ENCODE measurements around the gene STAG1.
"Not testable (repeated sequence)": the region's sequence is repeated elsewhere in the genome, so short reads cannot be mapped to it uniquely, and the experiment has no call there.

STAG1 gene

DNA sequence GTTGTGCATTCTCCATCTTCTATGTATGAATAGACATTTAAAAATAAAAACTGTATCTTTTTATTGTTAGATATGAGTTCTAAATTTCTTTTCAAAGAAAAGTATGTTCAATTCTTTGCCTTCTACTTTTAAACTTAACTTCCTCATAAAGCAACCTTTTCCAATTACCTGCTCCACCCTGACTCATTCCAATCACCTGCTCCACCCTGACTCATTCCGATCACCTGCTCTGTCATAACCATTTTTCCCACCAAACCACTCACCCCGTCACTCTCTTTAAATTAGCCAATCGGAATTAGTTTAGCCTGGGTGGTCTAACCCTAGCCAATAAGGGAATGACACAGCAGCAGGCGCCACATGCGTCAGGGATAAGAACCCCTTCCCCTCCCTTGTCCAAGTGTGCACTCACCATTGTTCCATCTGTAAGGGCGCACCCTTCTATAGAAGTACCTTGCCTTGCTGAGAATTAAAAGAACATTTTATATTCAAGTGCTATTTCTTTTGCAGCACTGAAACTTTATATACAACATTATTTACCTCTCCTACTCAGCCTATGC, 134.1 kb downstream of the STAG1 start:
- H2AFZ ChIP-seq (ENCODE audit: insufficient read depth, low read length, poor library complexity); H3K9ac ChIP-seq (ENCODE audit: low read length); DNase-seq; H3K4me2 ChIP-seq (ENCODE audit: low read length); H3K27ac ChIP-seq (ENCODE audit: low read depth, low read length); H3K14ac ChIP-seq (ENCODE audit: low read length); H3K18ac ChIP-seq (ENCODE audit: low read length); H3K4me3 ChIP-seq (ENCODE audit: low read depth, low read length); H3K4ac ChIP-seq (ENCODE audit: low read depth, low read length); H3K36me3 ChIP-seq (ENCODE audit: control insufficient read depth in 1 of 2, insufficient read depth in 2 of 2, low read length in 2 of 2); H3K9me3 ChIP-seq (ENCODE audit: insufficient read depth, low read depth, low read length); H2BK5ac ChIP-seq (ENCODE audit: low read depth, low read length, poor library complexity); H2BK12ac ChIP-seq (ENCODE audit: low read length); H4K91ac ChIP-seq (ENCODE audit: low read depth, low read length); H2AK5ac ChIP-seq (ENCODE audit: low read length); H3K4me1 ChIP-seq (ENCODE audit: control insufficient read depth in 1 of 2, insufficient read depth in 2 of 2, low read length in 2 of 2); H3K79me1 ChIP-seq (ENCODE audit: low read length); H3K27me3 ChIP-seq (ENCODE audit: insufficient read depth, low read length); H3K79me2 ChIP-seq (ENCODE audit: control insufficient read depth, insufficient read depth, low read length, poor library complexity); H2BK120ac ChIP-seq (ENCODE audit: insufficient read depth, low read length, poor library complexity); H4K8ac ChIP-seq (ENCODE audit: low read depth, low read length); H3K23ac ChIP-seq (ENCODE audit: low read length); H4K12ac ChIP-seq (ENCODE audit: low read depth, low read length): not testable (repeated sequence)
- no CpG with 5 or more reads among the region's 6 CpGs for WGBS (ENCODE audit: extremely low coverage, insufficient coverage, insufficient read length)

DNA sequence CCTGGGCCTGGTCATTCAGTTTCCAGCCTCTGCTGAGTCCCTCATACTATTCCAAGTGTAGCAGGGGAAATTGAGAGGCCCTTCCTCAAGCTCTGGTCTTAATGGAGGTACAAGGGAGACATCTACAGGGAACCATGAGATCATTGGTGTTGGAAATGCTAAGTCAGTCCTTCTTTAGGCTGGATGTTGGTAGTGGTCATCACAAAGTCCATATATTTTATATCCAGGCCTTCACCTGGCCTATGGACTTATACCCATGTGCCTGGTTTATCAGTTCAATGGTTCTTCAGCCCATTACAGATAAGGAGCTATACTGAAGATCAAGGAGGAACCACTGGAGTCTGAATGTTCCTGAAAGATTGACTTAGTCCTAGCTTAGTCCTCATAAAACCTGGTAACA, 135.0 kb downstream of the STAG1 start:
- no peak overlapping the region for H2AFZ ChIP-seq (ENCODE audit: insufficient read depth, low read length, poor library complexity)

DNA sequence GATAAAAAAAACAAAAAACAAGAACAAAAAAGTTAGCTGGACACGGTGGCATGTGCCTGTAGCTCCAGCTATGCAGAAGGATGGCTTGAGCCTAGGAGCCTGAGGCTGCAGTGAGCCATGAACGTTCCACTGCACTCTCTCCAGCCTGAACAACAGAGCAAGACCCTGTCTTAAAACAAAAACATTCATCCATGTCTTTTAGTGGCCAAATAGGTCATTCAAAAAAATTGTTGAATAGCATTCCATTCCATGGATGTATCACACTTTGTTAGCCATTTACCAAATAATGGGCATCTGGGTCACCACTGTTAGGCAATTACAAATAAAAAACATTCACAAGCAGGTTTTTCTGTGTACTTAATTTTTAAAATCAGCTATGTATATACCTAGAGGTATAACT, 139.7 kb downstream of the STAG1 start:
- Histone ChIP-seq H3K4me1 (ENCODE audit: control insufficient read depth in 1 of 2, insufficient read depth in 2 of 2, low read length in 2 of 2) (no peaks in the 10 kb centered on the region), H4K91ac (ENCODE audit: low read depth, low read length) (no peak overlapping the region), H3K27ac (ENCODE audit: low read depth, low read length) (no peak overlapping the region), H2AFZ (ENCODE audit: insufficient read depth, low read length, poor library complexity) (no peak overlapping the region), H3K9me3 (ENCODE audit: insufficient read depth, low read depth, low read length) (no peaks in the 10 kb centered on the region), H3K18ac (ENCODE audit: low read length) (no peak overlapping the region), H2BK120ac (ENCODE audit: insufficient read depth, low read length, poor library complexity) (no peak overlapping the region), H4K8ac (ENCODE audit: low read depth, low read length) (no peak overlapping the region), H3K79me1 (ENCODE audit: low read length) (no peaks in the 10 kb centered on the region), H3K23ac (ENCODE audit: low read length) (no peak overlapping the region), H2BK5ac (ENCODE audit: low read depth, low read length, poor library complexity) (no peak overlapping the region), H3K4ac (ENCODE audit: low read depth, low read length) (no peak overlapping the region), H3K4me2 (ENCODE audit: low read length) (no peak overlapping the region), H3K14ac (ENCODE audit: low read length) (no peak overlapping the region), H3K27me3 (ENCODE audit: insufficient read depth, low read length) (no peaks in the 10 kb centered on the region), H4K12ac (ENCODE audit: low read depth, low read length) (no peak overlapping the region), H2BK12ac (ENCODE audit: low read length) (no peak overlapping the region), H3K79me2 (ENCODE audit: control insufficient read depth, insufficient read depth, low read length, poor library complexity) (no peaks in the 10 kb centered on the region), H3K9ac (ENCODE audit: low read length) (no peak overlapping the region), H3K4me3 (ENCODE audit: low read depth, low read length) (no peak overlapping the region), H2AK5ac (ENCODE audit: low read length) (no peak overlapping the region), H3K36me3 (ENCODE audit: control insufficient read depth in 1 of 2, insufficient read depth in 2 of 2, low read length in 2 of 2) (peaks cover 0 to 2% of the 10 kb centered on the region in 2 experiments)
- DNase-seq: no peak
- no CpG with 5 or more reads among the region's 2 CpGs for WGBS (ENCODE audit: extremely low coverage, insufficient coverage, insufficient read length)

More for the DNA sequence above, 135.0 kb downstream of the STAG1 start:
- Histone ChIP-seq H3K14ac (ENCODE audit: low read length) (no peak overlapping the region), H3K23ac (ENCODE audit: low read length) (no peak overlapping the region), H3K9me3 (ENCODE audit: insufficient read depth, low read depth, low read length) (no peaks in the 10 kb centered on the region), H2BK120ac (ENCODE audit: insufficient read depth, low read length, poor library complexity) (no peak overlapping the region), H2AK5ac (ENCODE audit: low read length) (no peak overlapping the region), H3K9ac (ENCODE audit: low read length) (no peak overlapping the region), H3K18ac (ENCODE audit: low read length) (no peak overlapping the region), H3K27ac (ENCODE audit: low read depth, low read length) (no peak overlapping the region), H3K79me2 (ENCODE audit: control insufficient read depth, insufficient read depth, low read length, poor library complexity) (no peaks in the 10 kb centered on the region), H4K91ac (ENCODE audit: low read depth, low read length) (no peak overlapping the region), H3K4me1 (ENCODE audit: control insufficient read depth in 1 of 2, insufficient read depth in 2 of 2, low read length in 2 of 2) (no peaks in the 10 kb centered on the region), H3K4ac (ENCODE audit: low read depth, low read length) (no peak overlapping the region), H4K8ac (ENCODE audit: low read depth, low read length) (no peak overlapping the region), H4K12ac (ENCODE audit: low read depth, low read length) (no peak overlapping the region), H3K4me3 (ENCODE audit: low read depth, low read length) (no peak overlapping the region), H3K36me3 (ENCODE audit: control insufficient read depth in 1 of 2, insufficient read depth in 2 of 2, low read length in 2 of 2) (no peaks in the 10 kb centered on the region), H3K79me1 (ENCODE audit: low read length) (no peaks in the 10 kb centered on the region), H3K27me3 (ENCODE audit: insufficient read depth, low read length) (no peaks in the 10 kb centered on the region), H2BK12ac (ENCODE audit: low read length) (no peak overlapping the region), H2BK5ac (ENCODE audit: low read depth, low read length, poor library complexity) (no peak overlapping the region), H3K4me2 (ENCODE audit: low read length) (no peak overlapping the region)
- DNase-seq: no peak

DNA sequence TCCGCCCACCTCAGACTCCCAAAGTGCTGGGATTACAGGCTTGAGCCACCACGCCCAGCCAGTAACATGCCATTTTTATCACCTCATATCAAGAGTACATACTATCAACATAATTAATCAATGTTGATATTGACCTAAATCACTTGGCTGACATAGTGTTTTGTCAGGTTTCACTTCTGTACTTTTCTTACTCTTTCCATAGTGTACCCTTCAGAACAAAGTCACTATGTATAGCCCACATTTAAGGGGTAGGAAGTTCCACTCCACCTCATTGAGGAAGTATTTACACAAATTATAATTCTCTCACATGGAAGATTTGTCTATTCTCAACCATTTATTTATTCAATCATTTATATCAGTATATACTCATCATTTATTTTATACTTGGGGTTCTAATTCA, 145.2 kb downstream of the STAG1 start:
- Histone ChIP-seq H3K4me2 (ENCODE audit: low read length) (no peak overlapping the region), H2BK12ac (ENCODE audit: low read length) (no peak overlapping the region), H2AK5ac (ENCODE audit: low read length) (no peak overlapping the region), H3K79me1 (ENCODE audit: low read length) (no peaks in the 10 kb centered on the region), H3K36me3 (ENCODE audit: control insufficient read depth in 1 of 2, insufficient read depth in 2 of 2, low read length in 2 of 2) (peaks cover 0 to 2% of the 10 kb centered on the region in 2 experiments), H3K23ac (ENCODE audit: low read length) (no peak overlapping the region), H3K4me1 (ENCODE audit: control insufficient read depth in 1 of 2, insufficient read depth in 2 of 2, low read length in 2 of 2) (no peaks in the 10 kb centered on the region), H3K4ac (ENCODE audit: low read depth, low read length) (no peak overlapping the region), H4K8ac (ENCODE audit: low read depth, low read length) (no peak overlapping the region), H3K4me3 (ENCODE audit: low read depth, low read length) (no peak overlapping the region), H4K91ac (ENCODE audit: low read depth, low read length) (no peak overlapping the region), H4K12ac (ENCODE audit: low read depth, low read length) (no peak overlapping the region), H3K27ac (ENCODE audit: low read depth, low read length) (no peak overlapping the region), H2BK5ac (ENCODE audit: low read depth, low read length, poor library complexity) (no peak overlapping the region), H3K14ac (ENCODE audit: low read length) (no peak overlapping the region), H2BK120ac (ENCODE audit: insufficient read depth, low read length, poor library complexity) (no peak overlapping the region), H3K18ac (ENCODE audit: low read length) (no peak overlapping the region), H2AFZ (ENCODE audit: insufficient read depth, low read length, poor library complexity) (no peak overlapping the region), H3K27me3 (ENCODE audit: insufficient read depth, low read length) (no peaks in the 10 kb centered on the region), H3K9me3 (ENCODE audit: insufficient read depth, low read depth, low read length) (no peaks in the 10 kb centered on the region), H3K79me2 (ENCODE audit: control insufficient read depth, insufficient read depth, low read length, poor library complexity) (no peaks in the 10 kb centered on the region), H3K9ac (ENCODE audit: low read length) (no peak overlapping the region)
- no peak for DNase-seq
- no CpG with 5 or more reads among the region's 2 CpGs for WGBS (ENCODE audit: extremely low coverage, insufficient coverage, insufficient read length)

Data from trophoblast cell (in vitro differentiated cells and primary cell).